Measurements from ENCODE around the gene CLDN3.

DNA sequence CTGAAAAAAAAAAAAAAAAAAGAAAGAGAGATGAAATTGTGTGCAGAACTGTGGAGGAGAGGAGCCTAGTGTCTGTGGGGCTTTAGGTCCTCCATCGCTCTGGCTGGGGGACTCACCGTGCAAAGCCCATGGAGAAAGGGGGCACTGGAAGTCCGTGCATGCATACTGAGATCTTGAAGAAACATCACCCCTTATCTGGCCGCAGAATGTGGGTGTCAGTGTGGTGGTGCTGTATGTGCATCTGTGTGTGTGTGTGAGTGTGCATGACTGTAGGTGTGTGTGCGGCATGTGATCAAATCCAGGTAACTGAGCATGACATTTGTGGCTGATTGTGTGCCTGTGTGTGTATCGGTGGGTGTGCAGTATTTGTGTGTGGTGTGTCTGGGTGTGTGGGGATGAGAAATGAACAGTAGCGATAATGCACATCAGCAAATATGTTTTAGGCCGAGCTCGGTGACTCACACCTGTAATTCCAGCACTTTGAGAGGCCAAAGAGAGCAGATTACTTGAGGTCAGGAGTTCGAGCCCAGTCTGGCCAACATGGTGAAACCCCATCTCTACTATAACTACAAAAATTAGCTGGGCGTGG is 8.8 kb upstream of the CLDN3 start:
- TF ChIP-seq, protein P1, sequence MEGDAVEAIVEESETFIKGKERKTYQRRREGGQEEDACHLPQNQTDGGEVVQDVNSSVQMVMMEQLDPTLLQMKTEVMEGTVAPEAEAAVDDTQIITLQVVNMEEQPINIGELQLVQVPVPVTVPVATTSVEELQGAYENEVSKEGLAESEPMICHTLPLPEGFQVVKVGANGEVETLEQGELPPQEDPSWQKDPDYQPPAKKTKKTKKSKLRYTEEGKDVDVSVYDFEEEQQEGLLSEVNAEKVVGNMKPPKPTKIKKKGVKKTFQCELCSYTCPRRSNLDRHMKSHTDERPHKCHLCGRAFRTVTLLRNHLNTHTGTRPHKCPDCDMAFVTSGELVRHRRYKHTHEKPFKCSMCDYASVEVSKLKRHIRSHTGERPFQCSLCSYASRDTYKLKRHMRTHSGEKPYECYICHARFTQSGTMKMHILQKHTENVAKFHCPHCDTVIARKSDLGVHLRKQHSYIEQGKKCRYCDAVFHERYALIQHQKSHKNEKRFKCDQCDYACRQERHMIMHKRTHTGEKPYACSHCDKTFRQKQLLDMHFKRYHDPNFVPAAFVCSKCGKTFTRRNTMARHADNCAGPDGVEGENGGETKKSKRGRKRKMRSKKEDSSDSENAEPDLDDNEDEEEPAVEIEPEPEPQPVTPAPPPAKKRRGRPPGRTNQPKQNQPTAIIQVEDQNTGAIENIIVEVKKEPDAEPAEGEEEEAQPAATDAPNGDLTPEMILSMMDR (IDR thresholded peaks at IDR 0.05), result no peak
- TF ChIP-seq EP300 (IDR thresholded peaks at IDR 0.05; ENCODE audit: low read depth), result no peak
